Stimulated activated naive B cell treated with anti-CD40 and anti-IgM and Interleukin-4, amounts not matched to agents 10 μg/mL and 1 μg/mL and 100 μg/mL, for 72 hours (primary cell): ENCODE data around the gene SPOPL.
"Not testable (repeated sequence)": the region's sequence is repeated elsewhere in the genome, so short reads cannot be mapped to it uniquely, and the experiment has no call there.

ENCODE experiments used
- ATAC-seq, 2 donors: fragments of 150-1000 bp; cut with Tn5 transposase; replicated peaks; 2 replicates each; pipeline ENCODE4 v1.10.0; 2021; ENCODE audit warnings: moderate library complexity in 1 of 2
- DNase-seq: peaks from one replicate; pipeline ENCODE4 v3.0.0; 2021
- H3K27ac Mint-ChIP-seq: one replicate; pipeline ENCODE4 v1.8.0; 2022; ENCODE audit warnings: mild to moderate bottlenecking, mixed read lengths
- H3K27me3 Mint-ChIP-seq, 2 donors: one replicate each; pipeline ENCODE4 v1.8.0; 2022; ENCODE audit warnings: mixed read lengths in 2 of 2
- H3K36me3 Mint-ChIP-seq, 2 donors: one replicate each; pipeline ENCODE4 v1.8.0; 2022; ENCODE audit warnings: mixed read lengths in 2 of 2, mild to moderate bottlenecking in 1 of 2
- H3K4me1 Mint-ChIP-seq, 2 donors: one replicate each; pipeline ENCODE4 v1.8.0; 2022; ENCODE audit warnings: mixed read lengths in 2 of 2, mild to moderate bottlenecking in 1 of 2
- H3K4me3 Mint-ChIP-seq, 2 donors: one replicate each; pipeline ENCODE4 v1.8.0; 2022; ENCODE audit warnings: mild to moderate bottlenecking in 2 of 2, mixed read lengths in 2 of 2, moderate library complexity in 1 of 2
- H3K9me3 Mint-ChIP-seq, 2 donors: one replicate each; pipeline ENCODE4 v1.8.0; 2022; ENCODE audit warnings: mixed read lengths in 2 of 2, mild to moderate bottlenecking in 1 of 2

Gene SPOPL

DNA sequence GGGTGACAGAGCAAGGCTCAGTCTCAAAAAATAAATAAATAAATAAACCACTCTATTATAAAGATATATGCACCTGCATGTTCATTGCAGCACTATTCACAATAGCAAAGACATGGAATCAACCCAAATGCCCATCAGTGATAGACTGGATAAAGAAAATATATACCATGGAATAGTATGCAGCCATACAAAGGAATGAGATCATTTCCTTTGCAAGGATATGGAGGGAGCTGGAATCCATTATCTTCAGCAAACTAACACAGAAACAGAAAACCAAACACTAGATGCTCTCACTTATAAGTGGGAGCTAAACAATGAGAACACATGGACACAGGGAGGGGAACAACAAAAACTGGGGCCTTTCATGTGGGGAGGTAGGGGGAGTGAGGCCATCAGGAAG is 18.8 kb upstream of the SPOPL start:
- not testable (repeated sequence) for H3K4me1 Mint-ChIP-seq, ATAC-seq, H3K27ac Mint-ChIP-seq, DNase-seq, H3K36me3 Mint-ChIP-seq, H3K4me3 Mint-ChIP-seq, H3K9me3 Mint-ChIP-seq, H3K27me3 Mint-ChIP-seq

- peaks cover 0 to 2% of the 10 kb centered on the region in 2 donors for H3K9me3 Mint-ChIP-seq
- H3K4me1 Mint-ChIP-seq, result no peaks in the 10 kb centered on the region
- ATAC-seq (no peak), DNase-seq (no peak)
- H3K27me3 Mint-ChIP-seq, result no peaks in the 10 kb centered on the region
- no peak overlapping the region for H3K27ac Mint-ChIP-seq
- no peak overlapping the region for H3K4me3 Mint-ChIP-seq
- H3K36me3 Mint-ChIP-seq, result peaks cover 3 to 4% of the 10 kb centered on the region in 2 donors
Measured at GRCh38 chr2:138485019-138485418, 16.6 kb upstream of the SPOPL start.

DNA sequence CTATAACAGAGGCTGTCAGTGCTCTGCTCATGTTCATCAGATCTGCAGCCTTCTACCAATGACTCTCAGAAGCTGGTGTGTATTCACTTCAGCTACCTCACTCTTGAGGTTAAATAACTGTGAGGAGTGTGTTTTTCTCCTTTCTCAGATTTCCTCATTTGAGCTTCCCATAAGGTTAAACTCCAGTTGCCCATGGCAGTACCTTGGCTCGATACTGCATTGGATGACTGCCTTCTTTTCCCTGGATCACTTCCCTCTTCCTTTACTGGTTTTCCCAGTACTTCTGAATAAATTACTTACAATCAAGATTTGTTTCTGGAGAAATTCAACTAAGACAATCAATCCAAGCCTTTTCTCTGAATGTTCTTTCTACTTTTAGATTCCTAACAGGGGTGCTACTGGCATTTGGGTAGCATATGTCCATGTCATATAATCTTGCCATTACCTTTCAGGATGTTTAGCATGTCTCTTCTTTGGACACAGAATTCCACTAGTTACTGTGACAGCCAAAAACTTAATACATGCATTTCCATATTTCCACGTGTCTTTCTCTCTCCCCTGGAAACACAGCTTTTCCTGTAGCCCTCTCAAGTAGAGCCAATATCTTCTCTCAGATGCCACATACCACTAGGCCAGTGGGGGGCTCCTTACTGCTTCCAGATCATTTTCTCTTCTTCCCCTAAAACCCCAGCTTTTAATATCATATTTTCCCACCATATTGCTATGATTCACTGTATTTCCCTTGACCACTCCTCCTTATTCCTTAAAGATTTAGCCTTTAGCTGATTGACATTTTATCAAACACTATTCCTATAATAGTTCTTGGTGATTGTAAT is 15.0 kb upstream of the SPOPL start:
- H3K4me1 Mint-ChIP-seq, result no peaks in the 10 kb centered on the region
- H3K9me3 Mint-ChIP-seq, result peaks cover 0 to 2% of the 10 kb centered on the region in 2 donors
- DNase-seq (no peak), ATAC-seq (no peak)
- H3K27ac Mint-ChIP-seq, result no peak overlapping the region
- H3K36me3 Mint-ChIP-seq, result peaks cover 3 to 4% of the 10 kb centered on the region in 2 donors
- no peaks in the 10 kb centered on the region for H3K27me3 Mint-ChIP-seq
- no peak overlapping the region for H3K4me3 Mint-ChIP-seq

GRCh38 chr2:138490673-138491494 is 10.7 kb upstream of the SPOPL start:
- ATAC-seq (no peak), DNase-seq (no peak)
- H3K36me3 Mint-ChIP-seq, result peaks cover 12 to 20% of the 10 kb centered on the region in 2 donors
- H3K4me1 Mint-ChIP-seq, result no peaks in the 10 kb centered on the region
- no peak overlapping the region for H3K4me3 Mint-ChIP-seq
- H3K27ac Mint-ChIP-seq, result no peak overlapping the region
- H3K9me3 Mint-ChIP-seq, result no peaks in the 10 kb centered on the region
- H3K27me3 Mint-ChIP-seq, result no peaks in the 10 kb centered on the region

- Mint-ChIP-seq H3K4me3 (no peak overlapping the region), H3K27ac (no peak overlapping the region), H3K4me1 (no peaks in the 10 kb centered on the region), H3K36me3 (peaks cover 16 to 26% of the 10 kb centered on the region in 2 donors), H3K27me3 (no peaks in the 10 kb centered on the region), H3K9me3 (no peaks in the 10 kb centered on the region)
- ATAC-seq (no peak), DNase-seq (no peak)
Measured at GRCh38 chr2:138491495-138491862, 10.1 kb upstream of the SPOPL start.

GRCh38 chr2:138492160-138492559 is 9.4 kb upstream of the SPOPL start:
- DNase-seq (no peak), ATAC-seq (no peak)
- H3K27ac Mint-ChIP-seq, result no peak overlapping the region
- no peaks in the 10 kb centered on the region for H3K9me3 Mint-ChIP-seq
- H3K27me3 Mint-ChIP-seq, result no peaks in the 10 kb centered on the region
- H3K4me3 Mint-ChIP-seq, result no peak overlapping the region
- peaks cover 16 to 28% of the 10 kb centered on the region in 2 donors for H3K36me3 Mint-ChIP-seq
- H3K4me1 Mint-ChIP-seq, result no peaks in the 10 kb centered on the region

- H3K27me3 Mint-ChIP-seq, result no peaks in the 10 kb centered on the region
- ATAC-seq, result no peak
- peaks cover 16 to 36% of the 10 kb centered on the region in 2 donors for H3K36me3 Mint-ChIP-seq
- DNase-seq, result no peak
- no peaks in the 10 kb centered on the region for H3K9me3 Mint-ChIP-seq
- no peak overlapping the region for H3K4me3 Mint-ChIP-seq
- H3K4me1 Mint-ChIP-seq, result no peaks in the 10 kb centered on the region
- H3K27ac Mint-ChIP-seq, result no peak overlapping the region
Measured at GRCh38 chr2:138493334-138493733, 8.2 kb upstream of the SPOPL start.

GRCh38 chr2:138494265-138494966 is 7.2 kb upstream of the SPOPL start:
- Mint-ChIP-seq H3K27me3 (no peaks in the 10 kb centered on the region), H3K4me3 (no peak overlapping the region), H3K9me3 (no peaks in the 10 kb centered on the region), H3K36me3 (peaks cover 16 to 36% of the 10 kb centered on the region in 2 donors), H3K27ac (no peak overlapping the region), H3K4me1 (no peaks in the 10 kb centered on the region)
- DNase-seq (no peak), ATAC-seq (no peak)

GRCh38 chr2:138495384-138495783 is 6.2 kb upstream of the SPOPL start:
- no peak overlapping the region for H3K4me3 Mint-ChIP-seq
- no peaks in the 10 kb centered on the region for H3K27me3 Mint-ChIP-seq
- ATAC-seq, result no peak
- H3K27ac Mint-ChIP-seq, result peak overlapping the region; percentile 43
- H3K9me3 Mint-ChIP-seq, result no peaks in the 10 kb centered on the region
- DNase-seq, result no peak
- peaks cover 16 to 39% of the 10 kb centered on the region in 2 donors for H3K36me3 Mint-ChIP-seq
- peaks cover 0 to 1% of the 10 kb centered on the region in 2 donors for H3K4me1 Mint-ChIP-seq

- H3K9me3 Mint-ChIP-seq, result no peaks in the 10 kb centered on the region
- no peak overlapping the region for H3K27ac Mint-ChIP-seq
- peaks cover 16 to 39% of the 10 kb centered on the region in 2 donors for H3K36me3 Mint-ChIP-seq
- no peak overlapping the region for H3K4me3 Mint-ChIP-seq
- no peak for DNase-seq
- peaks cover 3 to 9% of the 10 kb centered on the region in 2 donors for H3K4me1 Mint-ChIP-seq
- H3K27me3 Mint-ChIP-seq, result no peaks in the 10 kb centered on the region
- ATAC-seq, result no peak
Measured at GRCh38 chr2:138496096-138496651, 5.4 kb upstream of the SPOPL start.

DNA sequence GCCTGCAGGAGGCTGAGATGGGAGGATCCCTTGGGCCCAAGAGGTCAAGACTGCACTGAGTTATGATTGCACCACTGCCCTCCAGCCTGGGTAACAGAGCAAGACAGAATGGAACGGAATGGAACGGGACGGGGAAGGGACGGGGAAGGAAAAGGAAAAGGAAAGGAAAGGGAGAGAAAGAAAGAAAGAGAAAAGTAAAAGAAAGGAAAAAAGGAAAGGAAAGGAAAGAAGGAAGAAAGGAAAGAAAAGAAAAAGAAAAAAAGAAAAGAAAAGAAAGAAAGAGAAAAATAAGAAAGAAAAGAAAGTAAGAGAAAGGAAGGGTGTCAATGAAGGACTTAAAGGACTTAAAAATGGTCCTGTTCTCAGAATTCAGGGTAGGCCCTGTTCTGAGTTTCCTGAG is 4.3 kb upstream of the SPOPL start:
- DNase-seq, result no peak
- H3K4me1 Mint-ChIP-seq, result peaks cover 3 to 15% of the 10 kb centered on the region in 2 donors
- no peak overlapping the region for H3K27ac Mint-ChIP-seq
- ATAC-seq, result no peak
- peaks cover 18 to 41% of the 10 kb centered on the region in 2 donors for H3K36me3 Mint-ChIP-seq
- H3K27me3 Mint-ChIP-seq, result no peaks in the 10 kb centered on the region
- H3K4me3 Mint-ChIP-seq, result no peak overlapping the region
- no peaks in the 10 kb centered on the region for H3K9me3 Mint-ChIP-seq

- Mint-ChIP-seq H3K4me1 (peaks cover 7 to 35% of the 10 kb centered on the region in 2 donors), H3K27ac (peak overlapping the region; percentile 59), H3K4me3 (no peak overlapping the region), H3K9me3 (no peaks in the 10 kb centered on the region), H3K36me3 (peaks cover 15 to 31% of the 10 kb centered on the region in 2 donors), H3K27me3 (no peaks in the 10 kb centered on the region)
- DNase-seq (no peak), ATAC-seq (no peak)
Measured at GRCh38 chr2:138499684-138500083, 1.9 kb upstream of the SPOPL start.

GRCh38 chr2:138500592-138501424 is 762 bp upstream of the SPOPL start:
- no peaks in the 10 kb centered on the region for H3K9me3 Mint-ChIP-seq
- peaks cover 12 to 27% of the 10 kb centered on the region in 2 donors for H3K36me3 Mint-ChIP-seq
- DNase-seq (no peak), ATAC-seq (peak; percentile 1 to 5)
- H3K4me3 Mint-ChIP-seq, result peak overlapping the region; percentile 93 to 97
- H3K27me3 Mint-ChIP-seq, result no peaks in the 10 kb centered on the region
- H3K4me1 Mint-ChIP-seq, result peaks cover 9 to 38% of the 10 kb centered on the region in 2 donors
- peak overlapping the region; percentile 97 for H3K27ac Mint-ChIP-seq
